Left lobe of liver (tissue), 1 donor: ENCODE measurements around the gene GMPR. TPM values are rescaled to one million over a fixed set of nuclear protein-coding genes. Genes with fewer than 3 reads are reported as not detected.

ENCODE experiments used
- total RNA-seq: library from RNA; stranded (reverse); gene quantifications from one replicate; pipeline ENCODE4 v1.2.1, GENCODE V29; 2021
- donor health status: DM: no; HTN: yes; CAD: no.

GMPR gene
- total RNA-seq, 1 donor from 2014 or later, result 4.3 TPM

Other genes with a start within 250 kb of the GMPR start
- 3.1 TPM for gene MYLIP, start 109.5 kb upstream of the GMPR start, total RNA-seq